Measurements from ENCODE around the gene KCP.
"Not testable (repeated sequence)": the region's sequence is repeated elsewhere in the genome, so short reads cannot be mapped to it uniquely, and the experiment has no call there.

The KCP gene

DNA sequence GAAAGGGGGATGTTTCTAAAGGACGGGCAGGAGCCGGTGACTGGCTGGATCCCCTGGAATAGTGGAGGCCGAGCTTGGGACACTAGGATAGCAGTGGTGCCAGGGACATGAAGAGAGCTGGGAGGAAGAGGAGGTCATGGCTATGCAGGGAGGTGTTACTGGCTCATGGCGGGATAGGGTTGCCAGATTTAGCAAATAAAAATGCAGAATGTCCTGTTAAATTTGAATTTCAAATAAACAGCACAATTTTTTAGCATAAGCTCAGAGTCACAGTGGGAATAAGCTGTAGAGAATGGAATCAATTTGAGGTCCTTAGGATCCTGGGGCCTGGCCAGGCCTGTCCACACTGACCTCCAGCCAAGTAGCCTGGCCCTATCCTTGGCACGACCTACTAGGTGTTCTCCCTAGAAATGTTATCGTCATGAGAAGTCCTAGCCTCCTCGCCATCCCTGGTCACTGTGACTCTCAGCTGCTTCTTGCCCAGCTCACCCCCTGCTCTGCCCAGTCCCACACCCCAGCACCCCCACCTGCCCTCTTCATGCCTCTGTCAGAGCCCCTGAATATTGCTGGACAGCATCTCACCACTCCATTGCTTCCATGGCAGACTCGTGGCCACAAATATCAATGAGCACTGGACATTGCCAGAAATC is 7.6 kb upstream of the KCP start:
- H3K4me3 Mint-ChIP-seq: no peak overlapping the region
- no peak for ATAC-seq
- peaks cover 78% of the 10 kb centered on the region for H3K27me3 Mint-ChIP-seq
- H3K9me3 Mint-ChIP-seq: no peaks in the 10 kb centered on the region
- H3K27ac Mint-ChIP-seq: no peak overlapping the region
- H3K4me1 Mint-ChIP-seq: peaks cover 16% of the 10 kb centered on the region
- DNase-seq: no peak

DNA sequence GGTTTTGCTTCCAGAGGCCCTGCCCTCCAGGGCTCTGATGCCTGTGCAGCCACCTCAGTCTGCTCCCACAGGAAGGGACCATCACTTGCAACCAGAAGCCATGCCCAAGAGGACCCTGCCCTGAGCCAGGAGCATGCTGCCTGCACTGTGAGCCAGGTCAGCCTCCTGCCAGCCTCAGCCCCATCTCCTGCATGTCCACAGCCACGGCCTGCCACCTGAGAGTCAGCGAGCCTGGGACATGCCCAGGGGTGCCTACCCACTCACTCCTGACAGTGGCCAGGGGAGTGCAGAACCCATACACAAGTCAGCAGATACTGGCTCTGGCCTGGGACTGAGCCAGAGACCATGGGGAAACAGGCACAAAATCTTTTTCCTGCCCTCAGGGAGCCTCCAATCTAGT is 6.6 kb upstream of the KCP start:
- DNase-seq (no peak), ATAC-seq (no peak)
- Mint-ChIP-seq H3K4me3 (no peak overlapping the region), H3K27me3 (peaks cover 82% of the 10 kb centered on the region), H3K4me1 (peaks cover 16% of the 10 kb centered on the region), H3K9me3 (no peaks in the 10 kb centered on the region), H3K27ac (peak overlapping the region in 1 of 2 donors; percentile 66)

DNA sequence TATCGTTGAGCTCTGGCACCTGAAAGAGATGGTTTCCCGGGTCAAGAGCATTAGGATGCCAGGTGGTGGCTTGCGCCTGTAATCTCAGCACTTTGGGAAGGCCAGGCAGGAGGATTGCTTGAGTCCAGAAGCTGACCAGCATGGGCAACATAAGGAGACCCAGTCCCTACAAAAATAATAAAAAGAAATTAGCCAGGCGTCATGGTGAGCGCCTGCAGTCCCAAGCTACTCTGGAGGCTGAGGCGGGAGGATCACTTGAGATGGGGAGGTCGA is 6.1 kb upstream of the KCP start:
- ATAC-seq: no peak
- Mint-ChIP-seq H3K27me3 (peaks cover 87% of the 10 kb centered on the region), H3K4me3 (no peak overlapping the region), H3K27ac (no peak overlapping the region), H3K4me1 (peaks cover 16% of the 10 kb centered on the region), H3K9me3 (no peaks in the 10 kb centered on the region)
- DNase-seq: no peak

DNA sequence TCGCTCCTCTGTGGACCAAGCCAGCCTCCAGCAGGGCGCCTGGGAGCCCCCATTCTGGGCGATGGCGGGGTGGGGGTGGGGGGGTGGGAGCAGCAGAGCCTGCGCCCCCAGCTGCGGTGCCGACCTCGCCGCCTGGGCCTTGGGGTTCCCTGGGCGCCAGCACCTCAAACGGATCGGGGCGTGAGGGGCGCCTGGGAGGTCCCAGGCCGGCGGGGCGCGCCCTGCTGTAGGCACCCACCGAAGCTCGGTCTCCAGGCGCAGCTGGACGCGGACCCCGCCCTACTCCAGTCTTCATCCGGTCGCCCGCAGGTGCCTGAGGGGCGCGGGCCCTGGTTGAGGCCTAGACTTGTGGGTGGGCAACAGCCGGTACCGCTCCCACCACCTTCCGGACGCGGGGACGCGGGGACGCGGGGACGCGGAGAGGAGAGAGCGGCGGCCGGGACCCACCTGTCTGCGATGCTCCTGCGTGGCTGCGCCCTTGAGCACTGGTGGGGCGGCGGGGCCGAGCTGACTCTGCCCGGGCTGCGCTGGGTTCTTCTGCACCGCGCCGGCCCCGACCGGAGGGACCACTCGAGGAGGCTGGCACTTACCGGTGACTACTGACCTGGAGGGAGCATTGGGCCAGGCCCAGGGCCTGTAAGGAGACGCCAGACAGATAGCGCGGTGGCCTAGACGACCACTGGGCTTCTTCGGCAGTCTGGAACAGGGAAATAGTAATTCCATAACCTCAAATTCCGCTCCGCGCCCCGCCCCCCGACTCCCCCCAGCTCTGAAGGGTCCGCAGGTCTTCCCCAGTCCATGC is 5.5 kb upstream of the KCP start:
- Mint-ChIP-seq H3K4me1 (peaks cover 16% of the 10 kb centered on the region), H3K4me3 (peak overlapping the region; percentile 69 to 73), H3K9me3 (no peaks in the 10 kb centered on the region), H3K27me3 (peaks cover 90% of the 10 kb centered on the region), H3K27ac (no peak overlapping the region)
- no peak for DNase-seq
- peak; percentile 27 for ATAC-seq

DNA sequence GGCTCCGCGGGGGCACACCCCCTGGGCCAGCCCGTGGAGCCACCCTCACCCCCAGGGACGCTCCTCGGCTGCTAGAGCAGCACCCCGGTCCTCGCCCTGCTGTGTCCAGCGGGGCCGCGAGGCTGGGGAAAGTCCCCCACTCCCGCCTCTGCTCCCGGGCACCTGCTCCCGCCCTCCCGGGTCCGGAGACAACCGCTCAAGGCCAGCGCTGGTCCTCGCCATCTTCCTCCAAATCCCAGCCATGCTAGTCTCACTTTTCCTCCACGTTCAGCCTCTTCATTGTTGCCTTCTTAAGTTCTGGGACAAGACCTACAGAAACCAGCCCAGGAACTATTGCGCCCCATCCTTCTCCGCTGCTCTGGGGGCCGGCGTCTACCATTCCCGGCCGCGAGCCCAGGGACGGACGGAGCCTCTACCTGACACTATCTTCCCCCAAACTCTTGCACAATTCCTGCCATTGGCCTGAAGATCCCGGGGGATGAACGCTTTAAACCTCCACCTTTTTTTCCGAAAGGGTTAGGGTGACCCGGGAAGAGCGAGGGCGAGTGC is 4.8 kb upstream of the KCP start:
- DNase-seq: no peak
- peaks cover 90% of the 10 kb centered on the region for H3K27me3 Mint-ChIP-seq
- H3K4me1 Mint-ChIP-seq: peaks cover 16% of the 10 kb centered on the region
- ATAC-seq: no peak
- H3K4me3 Mint-ChIP-seq: peak overlapping the region; percentile 69 to 73
- no peaks in the 10 kb centered on the region for H3K9me3 Mint-ChIP-seq
- peak overlapping the region in 1 of 2 donors; percentile 63 for H3K27ac Mint-ChIP-seq

DNA sequence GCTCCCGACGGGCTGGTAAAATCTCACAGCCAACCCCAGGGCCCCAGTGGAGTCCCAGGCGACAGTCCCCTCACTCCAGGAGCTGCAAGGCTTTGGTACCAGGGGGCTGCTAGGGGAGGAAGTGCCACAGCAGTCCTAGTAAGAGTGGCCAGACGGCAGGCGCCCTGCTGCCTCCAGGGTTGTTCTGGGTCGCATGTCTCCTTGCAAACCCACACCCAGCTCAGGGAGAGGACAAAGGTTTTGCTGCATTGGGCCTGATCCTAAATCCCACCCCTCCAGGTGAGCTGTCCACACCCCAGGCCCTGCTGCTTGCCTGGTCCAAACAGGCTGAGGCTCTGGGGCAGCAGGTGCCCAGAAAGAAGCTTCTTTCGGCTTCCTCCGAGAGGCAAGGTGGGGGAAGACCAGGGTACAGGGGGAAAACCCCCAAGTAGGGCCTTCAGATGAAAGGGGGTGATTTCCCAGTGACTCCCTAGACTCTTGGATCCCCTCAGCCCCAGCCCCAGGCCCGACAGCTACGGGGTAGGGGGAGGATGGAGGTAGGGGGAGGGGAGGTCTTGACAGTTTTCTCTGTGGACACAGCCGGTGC is 4.2 kb upstream of the KCP start:
- peak; percentile 64 for ATAC-seq
- peak in 1 of 2 donors; percentile 31 for DNase-seq
- peaks cover 23% of the 10 kb centered on the region for H3K4me1 Mint-ChIP-seq

DNA sequence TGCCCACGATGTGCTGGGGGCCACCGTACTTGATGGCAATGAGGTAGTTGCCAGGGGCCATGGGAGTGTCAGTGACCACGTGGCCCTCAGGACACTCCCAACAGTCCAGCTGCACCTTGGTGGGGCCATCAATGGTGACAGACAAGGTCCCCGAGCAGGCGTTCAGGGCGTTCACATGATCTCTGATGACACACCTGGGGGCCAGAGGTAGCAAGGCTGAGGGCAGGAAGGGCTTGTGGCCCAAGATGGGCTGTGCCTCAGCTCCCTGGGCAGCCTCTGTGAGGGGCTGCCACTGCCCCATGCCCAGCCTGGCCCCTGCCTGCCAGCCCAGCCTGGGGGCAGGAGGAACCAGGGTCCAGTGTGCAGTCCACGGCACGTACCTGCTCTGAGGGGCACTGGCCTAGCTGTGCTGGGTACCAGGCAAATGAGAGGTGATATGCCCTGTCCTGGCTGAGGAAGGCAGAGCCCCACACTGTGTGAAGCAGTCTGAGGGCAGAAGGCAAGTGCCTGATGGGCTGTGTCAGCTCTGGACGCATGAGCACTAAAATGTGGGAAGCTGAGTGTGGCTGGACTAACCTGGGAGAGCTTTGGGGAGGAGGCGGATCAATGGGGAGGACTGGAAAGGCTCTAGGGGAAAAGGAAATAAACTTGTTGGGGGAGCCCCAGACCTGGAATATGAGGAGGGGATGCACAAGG is 3.5 kb upstream of the KCP start:
- Mint-ChIP-seq H3K27ac (no peak overlapping the region), H3K27me3 (peaks cover 90% of the 10 kb centered on the region), H3K4me3 (peak overlapping the region; percentile 2 to 20), H3K9me3 (no peaks in the 10 kb centered on the region), H3K4me1 (peaks cover 25% of the 10 kb centered on the region)
- no peak for ATAC-seq
- DNase-seq: no peak

More for the DNA sequence above, 4.2 kb upstream of the KCP start:
- no peaks in the 10 kb centered on the region for H3K9me3 Mint-ChIP-seq
- peak overlapping the region; percentile 2 to 12 for H3K4me3 Mint-ChIP-seq
- H3K27me3 Mint-ChIP-seq: peaks cover 90% of the 10 kb centered on the region
- H3K27ac Mint-ChIP-seq: no peak overlapping the region

DNA sequence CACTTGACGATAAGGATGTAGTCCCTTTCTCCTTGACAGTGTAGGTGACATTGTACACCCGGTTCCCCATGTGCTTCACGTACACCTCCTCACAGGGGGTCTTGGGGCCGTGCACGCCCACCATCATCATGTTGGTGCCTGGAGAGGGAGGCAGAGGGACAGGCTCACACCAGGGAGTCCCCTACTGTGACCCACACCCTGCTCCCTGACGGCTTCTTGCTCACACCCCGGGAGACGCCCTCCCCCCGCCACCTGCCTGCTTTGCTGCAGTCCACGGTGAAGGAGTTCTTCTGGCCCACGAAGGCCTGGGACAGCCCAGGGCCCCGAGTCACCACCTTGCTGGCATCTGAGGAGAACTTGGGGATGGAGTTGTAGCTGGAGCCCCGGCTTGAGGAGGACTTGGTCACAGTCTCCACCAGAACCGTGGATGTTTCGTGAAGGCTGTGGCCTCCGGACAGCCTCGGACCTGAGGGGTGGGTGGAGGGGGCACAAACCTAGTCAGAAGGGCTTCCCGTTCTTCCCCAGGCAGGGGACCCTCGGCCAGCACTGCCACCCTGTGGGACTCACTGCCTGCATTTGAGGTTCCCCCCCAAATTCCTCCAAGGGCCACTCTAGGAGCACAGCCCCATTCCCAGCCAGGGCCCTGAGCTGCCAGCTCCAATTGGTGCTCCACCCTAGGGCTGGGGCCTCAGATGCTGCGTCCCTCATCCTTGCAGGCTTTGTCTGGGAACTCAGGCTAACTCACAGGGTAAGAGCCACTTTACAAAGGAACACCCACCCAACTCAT is 2.4 kb upstream of the KCP start:
- not testable (repeated sequence) for ATAC-seq, H3K4me3 Mint-ChIP-seq, H3K27ac Mint-ChIP-seq, H3K9me3 Mint-ChIP-seq, DNase-seq
- Mint-ChIP-seq H3K4me1 (peaks cover 25% of the 10 kb centered on the region), H3K27me3 (peaks cover 90% of the 10 kb centered on the region)

DNA sequence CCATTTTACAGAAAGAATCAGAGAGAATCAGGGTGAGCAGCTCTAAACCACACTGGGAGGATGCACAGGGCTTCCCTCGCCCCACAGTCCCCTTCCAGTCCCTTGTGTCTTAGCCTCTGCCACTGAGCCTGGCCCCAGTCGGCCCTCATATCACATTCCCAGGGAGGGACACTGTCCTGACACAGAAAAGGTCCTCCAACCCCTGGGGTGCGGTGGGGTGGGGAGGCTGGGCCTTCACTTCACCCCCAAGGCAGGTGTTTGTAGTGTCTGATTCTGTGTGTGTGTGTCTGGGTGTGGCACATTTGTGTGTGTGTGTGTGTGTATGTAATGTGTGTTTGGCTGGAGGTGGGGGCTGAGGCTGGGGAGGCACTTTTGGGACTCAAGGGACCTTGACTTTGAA is 1.8 kb upstream of the KCP start:
- no peak overlapping the region for H3K27ac Mint-ChIP-seq

DNA sequence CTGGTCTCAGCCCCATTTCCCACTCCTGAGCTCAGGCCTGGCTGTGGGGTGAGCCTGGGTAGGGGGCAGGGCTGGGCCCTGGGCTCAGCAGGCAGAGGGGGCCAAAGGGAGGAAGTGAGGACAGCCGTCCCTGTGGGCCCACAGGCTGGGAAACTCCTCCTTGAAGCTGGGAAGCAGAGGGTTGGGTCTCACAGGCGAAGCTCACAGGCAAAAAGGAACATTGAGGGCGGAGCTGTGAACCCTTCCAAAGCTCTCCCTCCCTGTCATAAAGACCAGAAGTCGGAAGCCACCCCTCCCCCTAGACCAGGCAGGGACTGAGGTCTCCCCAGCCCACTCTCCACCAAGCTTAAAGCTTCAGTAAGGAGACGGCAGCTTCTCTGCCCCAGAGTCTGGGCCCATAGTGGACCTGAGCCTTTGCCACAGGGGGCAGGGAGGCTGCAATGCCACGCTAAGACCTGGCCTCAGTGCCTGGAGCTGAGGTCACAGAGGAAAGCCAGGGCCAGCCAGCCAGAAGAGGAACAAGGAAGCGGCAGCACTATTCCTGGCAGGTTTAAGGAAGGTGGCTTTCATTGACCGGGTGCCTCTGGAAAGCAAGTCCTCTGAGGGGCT is 1.0 kb upstream of the KCP start:
- H3K27me3 Mint-ChIP-seq: peaks cover 90% of the 10 kb centered on the region
- DNase-seq (no peak), ATAC-seq (no peak)
- H3K4me1 Mint-ChIP-seq: peaks cover 25% of the 10 kb centered on the region
- H3K9me3 Mint-ChIP-seq: no peaks in the 10 kb centered on the region
- no peak overlapping the region for H3K27ac Mint-ChIP-seq
- H3K4me3 Mint-ChIP-seq: no peak overlapping the region

More for the DNA sequence above, 1.8 kb upstream of the KCP start:
- Mint-ChIP-seq H3K9me3 (no peaks in the 10 kb centered on the region), H3K4me3 (no peak overlapping the region), H3K4me1 (peaks cover 25% of the 10 kb centered on the region), H3K27me3 (peaks cover 90% of the 10 kb centered on the region)
- no peak for ATAC-seq
- DNase-seq: no peak

DNA sequence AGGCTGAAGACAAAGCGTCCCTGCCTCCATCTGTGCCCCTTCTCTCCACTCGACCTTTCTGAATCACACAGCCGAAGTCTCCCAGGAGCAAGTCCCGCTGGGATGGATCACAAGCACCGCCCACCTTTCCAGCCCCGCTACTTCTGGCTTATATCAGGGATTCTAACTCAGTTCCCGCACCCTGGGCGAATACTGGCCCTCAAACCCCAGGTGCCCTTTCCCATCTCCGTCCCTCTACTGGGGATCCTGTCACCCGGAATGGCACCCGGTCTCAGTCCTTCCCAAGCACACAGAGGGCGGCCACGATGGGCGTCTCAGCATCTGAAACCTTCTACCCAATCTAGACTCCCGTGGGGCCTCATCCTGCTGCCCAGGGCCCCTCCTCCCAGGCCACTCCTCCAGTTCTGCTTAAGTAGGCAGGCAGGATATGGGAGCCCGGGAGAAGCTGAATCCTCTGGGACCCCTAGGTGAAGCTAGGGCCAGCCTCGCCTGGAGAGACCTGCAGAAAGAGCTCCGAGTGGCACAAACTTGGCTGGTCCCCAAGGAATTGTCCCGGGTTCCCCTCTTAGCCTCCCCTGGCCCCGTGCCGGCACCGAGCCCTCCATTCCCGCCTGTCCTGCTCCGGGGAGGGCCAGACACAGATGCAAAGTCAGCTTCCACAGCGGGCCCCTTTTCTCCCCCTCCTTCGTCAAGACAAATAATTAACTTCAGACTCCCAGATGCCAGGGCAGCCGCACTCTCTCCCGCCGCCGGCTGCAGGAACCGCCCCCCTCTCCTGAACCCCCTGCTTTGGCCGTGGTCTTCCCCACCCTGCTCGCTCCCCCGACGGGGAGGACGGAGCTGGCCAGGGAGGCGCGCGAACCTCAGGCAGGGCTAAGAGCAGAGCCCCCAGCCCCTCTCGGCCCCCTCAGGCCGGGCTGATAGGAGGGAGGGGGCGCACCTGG is 612 bp downstream of the KCP start:
- peaks cover 89% of the 10 kb centered on the region for H3K27me3 Mint-ChIP-seq
- peaks cover 19% of the 10 kb centered on the region for H3K4me1 Mint-ChIP-seq
- no peak for ATAC-seq

DNA sequence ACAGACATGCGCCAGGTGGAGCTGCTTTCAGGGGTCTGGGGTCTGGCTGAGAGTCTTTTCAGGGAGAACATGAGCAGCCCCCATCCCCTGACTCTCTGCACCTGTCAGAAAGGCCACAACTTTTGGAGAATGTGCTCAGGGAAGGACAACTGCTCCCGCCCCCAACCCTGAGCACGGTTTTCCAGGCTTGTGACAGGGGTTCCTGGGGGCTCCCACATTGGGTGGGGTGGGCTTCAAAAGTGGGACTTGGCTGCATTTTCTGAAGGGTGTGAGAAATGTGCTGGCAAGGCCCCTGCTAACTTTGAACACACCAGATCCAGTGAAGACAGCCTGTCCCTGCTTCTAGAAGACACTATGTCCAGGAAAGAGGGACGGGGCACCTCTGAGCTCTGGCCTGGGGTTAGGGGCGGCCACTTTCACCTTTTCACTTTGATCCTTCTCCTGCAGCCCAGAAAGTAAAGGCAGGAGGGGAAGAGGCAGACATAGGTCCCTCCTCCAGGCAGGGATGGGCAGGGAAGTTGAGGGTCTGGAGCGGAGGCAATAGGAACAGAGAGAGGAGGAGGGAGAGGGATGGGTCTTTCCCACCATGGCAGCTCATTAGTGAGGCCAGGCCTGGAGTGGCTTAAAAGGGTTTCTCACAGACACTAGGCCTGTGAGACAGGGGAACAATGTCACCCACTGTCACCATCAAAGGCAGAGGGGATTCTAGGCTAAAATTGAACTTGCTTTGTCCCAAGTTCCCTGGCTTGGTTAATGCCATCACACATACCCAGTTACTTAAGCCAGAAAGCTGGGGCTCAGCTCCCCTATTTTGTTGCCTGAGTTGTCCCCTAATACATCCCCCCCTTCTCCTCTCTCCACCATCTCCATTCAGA is 1.5 kb downstream of the KCP start:
- Mint-ChIP-seq H3K4me3 (no peak overlapping the region), H3K27ac (peak overlapping the region in 1 of 2 donors; percentile 81), H3K27me3 (peaks cover 81% of the 10 kb centered on the region), H3K4me1 (peaks cover 15% of the 10 kb centered on the region), H3K9me3 (no peaks in the 10 kb centered on the region)
- ATAC-seq (no peak), DNase-seq (no peak)

More for the DNA sequence above, 612 bp downstream of the KCP start:
- Mint-ChIP-seq H3K27ac (no peak overlapping the region), H3K9me3 (no peaks in the 10 kb centered on the region), H3K4me3 (no peak overlapping the region)
- no peak for DNase-seq

All from stimulated activated naive CD8-positive, alpha-beta T cell treated with anti-CD3 and anti-CD28 coated beads, Interleukin-15, amount 100 ng/mL, for 72 hours (primary cell).